GM18520 (cell line): Measurements from ENCODE around the gene C14orf93.
A peak's percentile ranks its signal among the peaks of the same experiment; 100 is the strongest.
"Not testable (repeated sequence)": the region's sequence is repeated elsewhere in the genome, so short reads cannot be mapped to it uniquely, and the experiment has no call there.

ENCODE experiments used
- ATAC-seq: cut with Tn5 transposase; IDR thresholded peaks from one replicate; pipeline ENCODE4 v1.9.1; 2021; ENCODE audit not compliant: unreplicated experiment

C14orf93 gene

DNA sequence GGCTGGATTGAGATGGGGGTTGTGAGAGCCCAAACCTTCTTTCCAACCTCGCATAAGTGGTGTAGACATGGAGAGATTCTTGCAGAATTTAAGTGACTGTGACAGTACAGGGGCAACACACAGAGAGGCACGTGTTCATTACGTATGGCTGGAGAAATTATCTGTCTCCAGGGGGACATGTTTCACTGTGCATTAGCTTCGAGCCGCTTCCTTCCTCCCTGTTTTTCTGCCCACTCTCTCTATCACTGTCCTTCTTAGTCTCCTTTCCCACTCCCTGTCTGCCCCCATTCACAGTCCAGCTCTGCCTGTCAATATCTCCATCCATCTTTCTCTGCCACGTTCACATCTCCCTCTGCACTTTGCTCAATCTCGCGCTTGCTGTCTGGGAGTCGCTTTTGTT, 11.5 kb upstream of the C14orf93 start:
- ATAC-seq = no peak

DNA sequence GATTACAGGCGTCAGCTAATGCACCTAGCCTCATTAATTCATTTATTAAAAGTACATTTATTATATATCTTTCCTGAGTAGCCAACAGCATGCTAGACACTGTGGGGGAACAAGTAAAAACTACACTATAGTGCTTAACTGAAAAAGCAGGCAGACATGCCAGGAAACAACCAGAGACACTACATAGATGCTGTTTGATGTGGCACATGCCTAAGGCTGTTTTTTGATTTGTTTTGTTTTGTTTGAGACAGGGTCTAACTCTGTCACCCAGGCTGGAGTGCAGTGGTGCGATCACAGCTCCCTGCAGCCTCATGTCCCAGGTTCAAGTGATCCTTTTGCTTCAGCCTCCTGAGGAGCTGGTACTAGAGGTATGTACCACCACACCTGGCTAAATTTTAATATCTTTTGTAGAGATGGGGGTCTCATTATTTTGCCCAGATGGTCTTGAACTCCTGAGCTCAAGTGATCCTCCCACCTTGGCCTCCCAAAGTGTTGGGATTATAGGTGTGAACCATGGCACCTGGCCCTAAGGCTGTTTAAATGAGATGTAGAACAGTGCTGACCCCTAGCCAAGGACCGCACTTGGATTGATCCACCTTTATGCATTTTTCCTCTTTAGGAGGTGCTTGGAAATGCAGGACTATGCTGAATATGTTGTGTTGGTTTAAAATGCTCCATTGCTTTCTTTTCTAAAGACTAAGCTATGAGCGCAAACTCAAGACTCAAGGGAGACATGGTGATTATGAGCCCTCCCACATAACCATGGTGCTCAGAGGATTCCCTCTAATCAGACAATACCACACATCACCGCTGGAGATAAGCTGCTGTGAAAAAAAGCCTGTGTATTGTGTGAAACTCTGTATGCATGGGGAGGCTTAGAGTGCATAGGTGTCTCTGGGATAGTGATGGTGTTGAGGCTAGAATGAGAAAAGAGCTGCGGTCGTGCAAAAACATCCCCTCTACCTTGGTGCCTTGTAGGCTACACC, 10.5 kb upstream of the C14orf93 start:
- ATAC-seq = no peak

DNA sequence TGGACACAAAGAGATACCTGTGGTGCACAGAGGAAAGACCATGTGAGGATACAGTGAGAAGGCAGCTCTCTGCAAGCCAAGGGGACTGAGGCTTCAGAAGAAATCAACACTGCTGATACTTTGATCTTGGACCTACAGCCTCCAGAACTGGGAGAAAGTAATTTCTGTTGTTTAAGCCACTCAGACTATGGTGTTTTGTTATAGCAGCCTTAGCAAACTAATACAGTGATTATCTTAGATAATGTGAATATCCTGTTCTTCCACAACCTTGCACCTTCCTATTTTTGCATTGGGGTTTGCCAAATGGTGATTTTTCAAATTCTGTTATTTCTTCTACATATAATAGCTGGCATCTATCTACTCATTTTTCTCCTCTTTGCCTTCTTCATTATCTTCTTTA, 8.2 kb upstream of the C14orf93 start:
- ATAC-seq = no peak

DNA sequence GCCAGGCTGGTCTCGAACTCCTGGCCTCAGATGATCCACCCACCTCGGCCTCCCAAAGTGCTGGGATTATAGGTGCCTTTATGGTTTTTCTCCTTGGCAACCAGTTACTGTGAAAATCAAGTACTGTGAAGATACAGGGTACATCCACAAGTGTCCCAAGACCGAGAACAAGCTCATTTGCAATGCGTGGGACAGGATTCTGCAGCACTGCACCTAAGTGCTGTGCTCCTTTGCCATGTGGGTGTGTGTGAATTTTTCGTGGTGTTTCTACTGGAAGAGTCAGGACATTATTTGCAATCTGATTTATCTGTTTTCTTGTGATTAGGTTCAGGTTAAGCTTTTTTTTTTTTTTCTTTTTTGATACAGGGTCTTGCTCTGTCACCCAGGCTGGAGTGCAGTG, 7.1 kb upstream of the C14orf93 start:
- ATAC-seq = no peak

DNA sequence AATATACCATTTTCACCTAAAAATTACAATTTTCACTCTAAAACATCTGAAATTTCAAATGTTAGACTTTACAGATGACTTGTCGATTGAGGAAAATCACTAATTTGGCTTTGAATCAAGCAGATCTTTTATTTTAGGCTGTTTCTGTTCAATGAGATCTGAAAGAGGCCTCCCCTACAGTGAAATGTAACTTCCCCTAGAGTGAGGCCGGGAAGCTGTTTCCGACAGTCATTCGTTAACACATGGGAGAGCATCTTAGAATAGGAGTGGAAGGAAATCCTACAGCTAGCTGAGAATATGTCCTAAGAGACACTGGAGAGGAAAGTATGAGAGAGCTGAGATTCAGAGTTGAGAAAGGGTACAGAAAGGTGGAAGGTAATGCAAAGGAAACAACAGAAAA, 5.7 kb upstream of the C14orf93 start:
- ATAC-seq = no peak

DNA sequence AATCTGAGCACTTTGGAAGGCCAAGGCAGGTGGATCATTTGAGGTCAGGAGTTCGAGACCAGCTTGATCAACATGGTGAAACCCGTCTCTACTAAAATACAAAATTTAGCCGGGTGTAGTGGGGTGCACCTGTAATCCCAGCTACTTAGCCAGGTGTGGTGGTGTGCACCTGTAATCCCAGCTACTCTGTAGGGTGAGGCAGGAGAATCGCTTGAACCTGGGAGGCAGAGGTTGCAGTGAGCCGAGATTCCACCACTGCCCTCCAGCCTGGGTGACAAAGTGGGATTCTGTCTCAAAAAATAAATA, 3.8 kb upstream of the C14orf93 start:
- ATAC-seq = not testable (repeated sequence)

DNA sequence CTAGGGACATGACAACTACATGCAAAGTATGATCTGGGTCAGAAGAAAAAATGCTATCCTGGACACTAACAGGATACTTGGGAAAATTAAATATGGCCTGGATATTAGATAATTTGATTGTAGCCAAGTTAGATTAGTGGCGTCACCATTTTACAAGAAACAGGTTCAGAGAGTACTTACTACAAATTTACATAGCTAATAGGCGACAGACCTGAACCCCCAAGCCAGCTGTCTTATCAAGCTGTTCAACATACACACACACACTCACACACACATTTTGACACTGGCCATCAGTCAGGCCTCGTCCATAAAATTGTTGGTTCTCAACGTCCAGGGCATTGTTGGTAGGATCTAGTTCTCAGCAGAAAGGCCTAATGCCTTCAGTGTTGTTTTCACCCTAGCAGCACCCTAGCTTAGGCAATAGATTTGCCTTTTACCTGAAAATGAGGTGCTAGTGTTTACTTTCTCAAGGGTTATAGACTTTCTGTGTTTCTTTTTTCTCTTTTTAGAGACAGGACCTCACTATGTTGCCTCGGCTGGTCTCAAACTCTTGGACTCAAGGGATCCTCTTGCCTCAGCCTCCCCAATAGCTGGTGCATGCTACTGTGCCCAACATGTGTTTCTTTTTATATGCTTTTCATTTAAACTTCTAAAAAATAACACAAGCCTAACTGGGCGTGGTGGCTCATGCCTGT, 3.3 kb upstream of the C14orf93 start:
- ATAC-seq = no peak

DNA sequence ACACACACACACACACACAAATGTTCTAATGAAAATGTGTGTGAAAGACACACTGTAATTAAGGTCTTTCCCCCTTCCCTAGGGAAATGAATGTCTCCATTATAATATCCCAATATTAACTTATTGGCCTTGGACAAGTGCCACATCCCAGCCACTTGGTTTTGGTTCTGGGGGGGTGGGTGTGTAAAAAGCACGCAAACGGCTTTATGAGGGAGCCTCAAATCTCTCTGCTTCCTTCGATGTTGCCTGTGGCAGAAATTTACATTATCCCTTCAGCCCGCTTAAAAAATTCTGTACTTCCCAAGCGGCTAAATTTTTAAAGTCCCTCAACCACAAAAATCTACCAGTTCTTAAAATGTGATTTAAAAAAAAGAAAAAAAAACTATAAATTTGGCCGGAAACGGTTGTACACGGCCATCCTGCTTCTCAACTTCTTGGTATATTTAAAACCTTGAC, 432 bp downstream of the C14orf93 start:
- ATAC-seq = no peak

DNA sequence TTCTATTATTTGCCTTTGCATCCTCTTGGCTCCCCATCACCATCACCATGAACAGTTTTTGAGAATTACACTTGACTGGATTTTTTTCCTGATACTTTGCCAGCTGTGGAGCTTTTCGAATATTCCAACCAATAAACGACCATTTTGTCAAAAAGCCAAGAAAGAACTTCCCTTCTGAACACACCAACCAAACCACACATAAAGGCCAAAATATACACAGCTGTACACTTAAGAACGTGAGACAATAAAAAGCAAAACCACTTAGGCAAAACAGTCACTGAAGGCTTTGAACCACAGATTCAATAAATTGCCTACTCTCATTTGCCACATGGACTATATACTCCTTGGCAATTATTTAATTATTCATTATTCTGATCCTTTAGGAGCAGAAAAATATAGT, 1.1 kb downstream of the C14orf93 start:
- ATAC-seq = no peak

DNA sequence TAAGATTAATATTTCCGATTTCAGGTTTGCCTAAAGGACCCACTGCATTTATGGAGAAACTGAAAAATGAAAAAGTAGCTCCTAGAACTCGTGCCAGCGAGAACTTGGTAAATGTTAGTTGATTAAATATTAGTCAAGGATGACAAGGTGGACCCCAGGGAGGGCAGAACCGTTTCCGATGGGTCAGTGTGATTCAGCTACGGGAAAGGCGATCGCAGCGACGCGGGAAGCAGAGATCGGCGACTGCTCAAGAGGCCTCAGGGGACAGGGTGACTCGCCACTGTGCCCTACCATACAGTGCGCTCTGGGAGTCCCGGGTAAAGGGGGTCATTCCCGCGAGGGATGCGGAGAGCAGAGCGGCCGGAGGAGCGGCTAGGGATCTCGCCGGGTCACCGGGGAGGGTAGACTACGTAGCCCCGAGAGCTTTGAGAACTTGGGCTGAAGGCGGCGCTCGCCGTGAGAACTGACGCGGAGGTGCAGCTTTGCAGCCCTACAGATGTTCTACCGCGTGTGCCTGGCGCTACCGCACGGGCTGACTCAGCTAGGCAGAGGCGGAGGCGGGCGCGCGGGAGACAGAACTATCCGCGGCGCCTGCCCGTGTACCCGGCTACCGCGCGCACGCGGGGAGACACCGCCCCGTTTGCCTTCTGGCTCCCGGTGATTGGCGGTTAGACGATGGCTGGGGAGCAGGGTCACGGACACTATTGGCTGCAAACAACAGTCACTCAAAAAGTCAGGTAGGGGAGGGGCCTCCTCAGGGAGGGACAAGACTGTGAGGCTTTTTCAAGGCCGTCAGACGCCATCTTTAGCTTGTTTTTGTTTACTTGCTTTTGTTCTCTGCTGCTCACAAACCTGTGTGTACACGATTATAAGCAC, 3.2 kb downstream of the C14orf93 start:
- peak; percentile 94 for ATAC-seq

DNA sequence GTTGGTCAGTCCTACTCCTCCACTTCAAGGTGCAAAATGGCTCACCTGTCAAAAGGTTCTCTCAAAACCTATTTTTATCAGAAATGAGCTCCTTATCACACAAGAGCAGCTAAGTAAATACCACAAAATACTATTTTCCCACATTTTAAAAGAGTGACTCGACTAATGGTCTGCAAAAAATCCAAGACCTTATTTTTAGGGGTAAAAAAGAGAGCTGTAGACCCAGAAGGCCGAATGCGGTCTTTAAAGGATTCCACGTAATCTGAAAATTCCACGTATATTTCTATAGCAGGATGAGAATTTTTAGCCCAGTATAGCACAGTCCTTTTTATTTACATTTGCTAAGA, 3.8 kb downstream of the C14orf93 start:
- ATAC-seq = no peak

DNA sequence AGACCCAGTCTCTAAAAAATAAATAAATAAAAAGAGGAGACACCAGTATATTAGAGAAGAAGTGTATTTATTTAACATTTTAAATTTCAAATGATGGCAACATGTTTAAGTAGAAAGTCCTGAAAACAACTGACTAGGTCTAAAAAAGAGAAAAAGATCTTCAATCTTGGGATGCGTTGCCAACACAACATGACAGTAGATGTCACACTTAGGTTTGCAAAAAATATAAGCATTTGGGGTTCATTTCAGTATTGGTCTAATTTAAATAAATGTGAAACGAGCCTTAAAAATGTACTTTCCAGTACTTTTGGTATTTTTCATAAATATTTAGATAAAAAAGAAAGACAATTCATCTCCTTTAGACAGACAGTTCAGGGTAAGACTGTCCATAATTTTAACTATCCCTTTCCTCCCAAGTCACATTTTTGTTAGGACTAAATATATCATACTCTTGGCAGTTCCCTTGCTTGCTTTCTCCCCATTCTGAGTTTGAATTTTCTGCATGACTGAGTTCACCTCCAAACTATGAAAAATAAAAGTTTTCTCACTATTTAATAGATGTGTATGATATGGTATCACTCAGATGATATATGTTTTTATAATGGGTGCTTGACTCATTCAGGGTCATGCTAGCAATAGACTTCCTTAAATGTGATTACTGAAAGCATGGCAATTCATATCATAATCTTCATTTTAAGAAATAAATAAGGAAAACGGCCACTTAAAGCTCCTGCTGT, 4.3 kb downstream of the C14orf93 start:
- no peak for ATAC-seq

DNA sequence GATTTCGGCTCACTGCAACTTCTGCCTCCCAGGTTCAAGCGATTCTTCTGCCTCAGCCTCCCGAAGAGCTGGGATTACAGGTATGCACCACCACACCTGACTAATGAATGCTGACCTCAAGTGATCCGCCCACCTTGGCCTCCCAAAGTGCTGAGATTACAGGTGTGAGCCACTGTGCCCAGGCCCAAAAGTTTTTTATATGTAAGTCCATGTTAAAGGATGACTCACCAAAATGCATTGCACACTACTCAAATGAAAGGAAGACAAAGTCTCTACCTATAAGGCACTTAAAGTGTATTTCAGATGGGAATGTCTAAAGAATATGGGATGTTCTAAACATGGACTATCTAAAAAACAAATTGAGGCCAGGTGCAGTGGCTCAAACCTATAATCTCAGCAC, 5.7 kb downstream of the C14orf93 start:
- not testable (repeated sequence) for ATAC-seq

DNA sequence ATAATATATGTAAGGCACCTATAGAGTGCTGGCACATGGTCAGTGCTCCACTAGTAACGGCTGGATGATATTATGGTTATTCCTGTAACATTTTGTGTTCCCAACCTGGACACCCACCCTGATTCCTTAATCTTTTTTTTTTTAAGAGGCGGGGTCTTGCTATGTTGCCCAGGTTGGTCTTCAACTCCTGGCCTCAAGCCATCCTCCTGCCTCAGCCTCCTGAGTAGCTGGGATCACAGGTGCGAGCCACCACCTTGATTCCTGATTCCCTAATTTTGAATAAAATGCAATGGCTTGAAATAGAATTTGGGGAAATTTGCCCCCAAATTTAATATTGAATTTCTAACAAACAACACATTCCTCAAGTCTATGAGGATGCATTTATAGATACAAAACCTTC, 7.4 kb downstream of the C14orf93 start:
- ATAC-seq = no peak

DNA sequence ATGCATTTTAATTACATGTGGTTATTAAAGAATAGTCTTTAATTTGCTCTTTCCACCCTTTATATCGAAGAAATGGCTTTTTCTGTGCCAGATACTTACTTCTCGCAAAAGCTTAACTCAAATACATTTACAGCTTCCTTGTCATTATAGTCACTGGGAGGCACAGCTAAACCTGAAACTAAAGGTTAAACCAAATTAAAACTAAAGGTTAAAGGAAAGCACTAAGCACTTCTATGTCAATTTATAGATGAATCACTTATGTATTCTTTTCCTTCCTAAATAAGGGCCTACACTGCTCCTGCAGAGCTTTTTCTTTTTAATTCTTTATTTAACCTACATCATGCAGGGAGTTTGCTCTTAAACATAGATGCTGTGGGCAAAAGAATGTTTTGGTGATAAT, 9.1 kb downstream of the C14orf93 start:
- no peak for ATAC-seq

DNA sequence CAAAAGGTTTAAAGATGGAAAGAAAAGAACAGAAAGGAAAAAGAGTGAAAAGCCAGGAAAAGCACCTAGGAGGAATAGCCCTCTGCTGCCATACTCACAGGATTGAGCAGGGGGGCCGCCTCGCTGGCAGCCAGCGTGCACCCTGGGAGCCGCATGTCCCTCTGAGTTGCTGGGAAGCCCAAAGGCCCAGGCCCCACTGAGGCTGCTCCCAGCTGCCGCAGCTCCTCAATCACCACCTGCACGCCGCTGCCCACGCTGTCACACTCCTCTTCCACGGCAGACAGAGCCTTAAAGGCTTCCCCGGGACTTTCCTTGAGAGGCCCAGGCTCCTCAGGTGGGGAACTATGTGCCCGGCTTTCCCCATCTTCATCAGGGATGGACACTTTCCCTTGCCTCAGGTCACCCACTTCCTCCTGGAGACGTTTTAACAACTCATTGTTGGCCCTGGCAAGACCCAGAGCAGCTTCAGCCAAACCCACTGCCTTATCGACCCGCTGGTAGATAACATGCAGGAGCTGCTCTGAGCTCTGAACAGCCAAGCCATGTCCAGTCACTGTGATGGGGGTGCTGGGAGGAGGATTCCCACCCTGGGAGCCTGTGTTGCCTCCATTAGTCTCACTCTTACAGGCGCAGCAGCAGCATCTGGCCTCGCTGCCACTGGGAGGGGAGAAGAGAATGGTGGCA, 11.5 kb downstream of the C14orf93 start:
- no peak for ATAC-seq

DNA sequence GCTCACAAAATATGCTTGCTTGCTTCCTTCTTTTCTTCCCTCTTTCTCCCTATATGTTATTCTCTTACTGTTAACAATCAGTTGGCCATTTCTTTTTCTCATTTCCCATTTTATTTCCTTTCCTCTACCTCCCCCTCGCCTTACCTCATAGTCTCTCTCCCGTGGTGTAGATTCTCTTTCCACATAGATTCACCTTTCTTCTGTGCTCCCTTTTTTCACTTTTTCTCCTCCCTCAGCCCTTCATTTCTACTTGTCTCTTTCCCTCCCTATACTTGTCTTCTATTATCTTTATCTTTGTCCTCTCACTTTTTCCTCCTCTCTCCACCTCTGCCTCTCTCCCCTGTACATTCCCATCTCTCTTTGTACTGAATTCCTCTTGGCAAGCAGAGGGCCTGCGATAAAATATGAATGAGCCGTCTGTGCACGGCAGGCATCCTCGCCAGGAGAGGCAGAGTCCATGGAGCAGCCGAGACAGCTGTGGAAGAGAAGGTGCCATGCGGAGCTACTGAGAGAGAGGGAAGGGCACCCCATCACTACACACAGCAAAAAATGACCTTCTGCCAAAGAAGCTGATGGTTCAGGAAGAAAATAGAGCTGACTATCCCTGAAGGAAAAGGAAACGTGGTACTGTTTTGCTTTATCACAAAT, 12.1 kb downstream of the C14orf93 start:
- no peak for ATAC-seq

DNA sequence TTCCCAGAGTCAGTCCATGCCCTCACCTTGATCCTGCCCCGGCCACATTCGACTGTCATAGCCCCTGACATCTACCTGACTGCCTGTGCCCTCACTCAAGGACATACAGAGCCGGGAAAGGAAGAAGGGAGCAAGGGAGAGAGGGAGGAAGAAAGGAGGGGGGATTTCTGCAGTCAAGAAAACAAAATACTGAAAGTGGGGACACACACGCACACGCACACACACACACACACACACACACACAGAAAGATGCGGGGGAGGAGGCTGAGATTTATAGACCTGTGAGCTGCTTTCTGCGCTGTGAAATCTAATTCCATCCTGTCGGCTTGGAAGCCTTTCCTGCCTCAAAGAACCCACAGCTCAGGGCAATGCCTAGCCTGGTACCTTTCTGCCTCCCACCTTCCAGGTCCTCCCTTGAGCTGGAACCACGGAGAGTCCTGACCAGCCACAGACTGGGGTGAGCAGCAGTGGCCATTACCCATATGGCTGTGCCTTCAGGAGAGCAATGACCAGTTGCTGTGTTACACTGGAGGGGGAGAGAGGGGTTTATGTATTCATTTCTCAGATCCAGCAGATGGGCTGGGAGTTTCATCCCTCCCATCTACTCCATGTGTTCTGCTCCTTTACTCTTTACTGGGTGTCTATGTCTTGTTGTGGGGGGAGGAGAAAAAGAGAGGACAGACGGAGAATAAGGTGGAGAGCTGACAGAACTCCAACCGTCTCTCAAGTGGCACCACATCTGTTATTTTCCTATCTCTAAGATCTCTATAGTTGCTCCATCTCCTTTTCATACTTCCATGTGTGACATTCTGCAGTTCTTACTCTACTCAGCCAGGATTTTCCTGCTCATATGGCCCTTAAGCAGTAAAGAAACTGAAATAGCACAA, 12.9 kb downstream of the C14orf93 start:
- no peak for ATAC-seq
